Tibial nerve (tissue), 4 donors: ENCODE results near the gene CDH13. TPM values are rescaled to one million over a fixed set of nuclear protein-coding genes. Genes with fewer than 3 reads are reported as not detected.

Source experiments
- DNase-seq, 2 donors: peaks; one replicate each; pipeline ENCODE4 v3.0.0-alpha.2; 2019; ENCODE audit warnings: low spot score in 2 of 2
- H3K27ac ChIP-seq, 4 donors: fragments of 200-600 bp; sonication (generic) in 3 of 4; one replicate each; pipeline ENCODE4 v1.5.1; 2017 to 2019; ENCODE audit warnings: mild to moderate bottlenecking in 1 of 4
- H3K27me3 ChIP-seq, 2 donors: fragments of 200-600 bp; sonication (generic) in 1 of 2; one replicate each; pipeline versions ENCODE4 v1.5.1 to v1.6.0; 2017 to 2019
- H3K36me3 ChIP-seq, 3 donors: fragments of 200-600 bp; sonication (generic); one replicate each; pipeline ENCODE4 v1.5.1; 2018 to 2019
- H3K4me1 ChIP-seq, 4 donors: fragments of 200-600 bp; sonication (generic) in 3 of 4; one replicate each; pipeline ENCODE4 v1.5.1; 2017 to 2019
- H3K4me3 ChIP-seq, 4 donors: fragments of 200-600 bp; sonication (generic) in 3 of 4; one replicate each; pipeline ENCODE4 v1.5.1; 2017 to 2019; ENCODE audit warnings: mild to moderate bottlenecking in 1 of 4, moderate library complexity in 1 of 4
- H3K9me3 ChIP-seq, 4 donors: fragments of 200-600 bp; sonication (generic) in 3 of 4; one replicate each; pipeline ENCODE4 v1.5.1; 2017 to 2019
- EP300 ChIP-seq, 2 donors: sonication (generic); formaldehyde crosslinking; IDR thresholded peaks; one replicate each; pipeline ENCODE4 v1.6.1; 2017; ENCODE audit warnings: antibody characterized with exemption in 2 of 2, mild to moderate bottlenecking in 1 of 2
- POLR2A ChIP-seq, 2 donors: fragments of 450-650 bp; IDR thresholded peaks; one replicate each; pipeline ENCODE4 v1.6.1; 2017; ENCODE audit warnings: antibody characterized with exemption in 2 of 2, mild to moderate bottlenecking in 2 of 2, moderate library complexity in 2 of 2
- WGBS, 2 donors: methylation state at CpG; one replicate each; pipeline ENCODE4 v1.1.5; 2018; 5-methylcytosine and 5-hydroxymethylcytosine counted together
- total RNA-seq, 4 donors: library from RNA; depleted of rRNA; stranded (reverse); fragments of >200 nt; gene quantifications; one replicate each; pipeline ENCODE4 v1.1.0, GENCODE V29; 2016
- TF ChIP-seq, protein P1 (sequence below), 5 experiments: fragments of 200-600 bp in 3 of 5; fragments of 450-650 bp in 2 of 5; sonication (generic) in 3 of 5; IDR thresholded peaks; one replicate each; pipeline ENCODE4 v1.5.1; 2016 to 2019; ENCODE audit warnings: antibody characterized with exemption in 5 of 5, mild to moderate bottlenecking in 3 of 5, moderate library complexity in 2 of 5

CDH13 gene
- total RNA-seq, 4 donors from 2014 or later: 4.1 to 14.4 (median 5.8) TPM

DNA sequence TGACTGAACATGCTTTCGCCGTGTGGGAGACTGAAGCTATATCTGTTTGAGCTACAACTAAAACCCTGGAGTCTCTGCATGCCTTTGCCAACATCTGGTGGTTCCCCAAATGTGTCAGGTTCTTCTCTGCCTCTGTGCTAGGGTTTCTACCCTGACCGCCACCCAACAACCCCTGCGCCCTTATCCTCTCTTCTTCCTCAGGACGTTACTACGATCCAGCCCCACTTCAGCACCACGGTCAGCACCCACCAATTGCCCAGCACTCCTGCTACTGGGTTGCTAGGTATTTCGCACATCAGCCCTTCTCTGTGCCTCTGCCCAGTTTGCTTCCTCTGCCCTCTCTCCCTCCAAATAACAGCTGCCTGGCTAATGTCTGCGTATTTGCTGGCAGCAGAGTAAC is 1074.7 kb downstream of the CDH13 start:
- WGBS, 2 donors: 35 to 37% methylated on average over 9 of the region's 9 CpGs
- TF ChIP-seq POLR2A (IDR thresholded peaks at IDR 0.05): no peak
- TF ChIP-seq EP300 (IDR thresholded peaks at IDR 0.05): no peak
- TF ChIP-seq, protein P1, sequence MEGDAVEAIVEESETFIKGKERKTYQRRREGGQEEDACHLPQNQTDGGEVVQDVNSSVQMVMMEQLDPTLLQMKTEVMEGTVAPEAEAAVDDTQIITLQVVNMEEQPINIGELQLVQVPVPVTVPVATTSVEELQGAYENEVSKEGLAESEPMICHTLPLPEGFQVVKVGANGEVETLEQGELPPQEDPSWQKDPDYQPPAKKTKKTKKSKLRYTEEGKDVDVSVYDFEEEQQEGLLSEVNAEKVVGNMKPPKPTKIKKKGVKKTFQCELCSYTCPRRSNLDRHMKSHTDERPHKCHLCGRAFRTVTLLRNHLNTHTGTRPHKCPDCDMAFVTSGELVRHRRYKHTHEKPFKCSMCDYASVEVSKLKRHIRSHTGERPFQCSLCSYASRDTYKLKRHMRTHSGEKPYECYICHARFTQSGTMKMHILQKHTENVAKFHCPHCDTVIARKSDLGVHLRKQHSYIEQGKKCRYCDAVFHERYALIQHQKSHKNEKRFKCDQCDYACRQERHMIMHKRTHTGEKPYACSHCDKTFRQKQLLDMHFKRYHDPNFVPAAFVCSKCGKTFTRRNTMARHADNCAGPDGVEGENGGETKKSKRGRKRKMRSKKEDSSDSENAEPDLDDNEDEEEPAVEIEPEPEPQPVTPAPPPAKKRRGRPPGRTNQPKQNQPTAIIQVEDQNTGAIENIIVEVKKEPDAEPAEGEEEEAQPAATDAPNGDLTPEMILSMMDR (IDR thresholded peaks at IDR 0.05): no peak
- H3K36me3 ChIP-seq: no peaks in the 10 kb centered on the region
- H3K27ac ChIP-seq: no peak overlapping the region
- H3K27me3 ChIP-seq: no peaks in the 10 kb centered on the region
- no peaks in the 10 kb centered on the region for H3K4me1 ChIP-seq
- H3K4me3 ChIP-seq: no peak overlapping the region
- H3K9me3 ChIP-seq: peaks cover 0 to 7% (median 0%) of the 10 kb centered on the region in 4 donors
- DNase-seq: no peak

DNA sequence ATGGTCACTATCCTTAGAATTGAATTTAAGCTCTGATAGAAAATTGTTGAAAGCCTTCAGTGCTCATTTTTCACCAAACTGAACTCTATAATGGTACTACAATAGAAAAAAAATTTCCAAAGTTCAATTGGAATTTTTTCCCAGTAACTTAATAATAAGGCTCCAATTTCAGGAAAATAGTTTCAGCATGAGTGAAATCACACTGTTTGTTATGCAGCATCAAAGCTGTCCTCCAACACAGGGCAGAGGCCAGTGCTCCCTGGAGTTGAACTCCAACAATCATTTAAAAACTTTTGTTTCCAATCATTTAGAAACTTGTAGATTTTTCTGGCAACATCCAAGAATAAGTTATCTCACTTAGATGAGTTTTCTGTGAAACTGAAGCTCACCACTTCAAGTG is 1077.9 kb downstream of the CDH13 start:
- Histone ChIP-seq H3K27me3 (no peaks in the 10 kb centered on the region), H3K36me3 (no peaks in the 10 kb centered on the region), H3K27ac (no peak overlapping the region), H3K9me3 (peaks cover 0 to 7% (median 0%) of the 10 kb centered on the region in 4 donors), H3K4me3 (no peak overlapping the region), H3K4me1 (no peaks in the 10 kb centered on the region)
- no peak for TF ChIP-seq POLR2A (IDR thresholded peaks at IDR 0.05)
- no peak for TF ChIP-seq EP300 (IDR thresholded peaks at IDR 0.05)
- TF ChIP-seq, protein P1 (IDR thresholded peaks at IDR 0.05): no peak
- DNase-seq: no peak

GRCh38 chr16:83705856-83706255 is 1079.1 kb downstream of the CDH13 start:
- WGBS, 2 donors: 76 to 83% methylated on average over 4 of the region's 4 CpGs
- Histone ChIP-seq H3K4me3 (no peak overlapping the region), H3K27ac (no peak overlapping the region), H3K36me3 (no peaks in the 10 kb centered on the region), H3K27me3 (no peaks in the 10 kb centered on the region), H3K9me3 (peaks cover 0 to 7% (median 0%) of the 10 kb centered on the region in 4 donors), H3K4me1 (no peaks in the 10 kb centered on the region)
- TF ChIP-seq, protein P1 (IDR thresholded peaks at IDR 0.05): no peak
- no peak for TF ChIP-seq EP300 (IDR thresholded peaks at IDR 0.05)
- TF ChIP-seq POLR2A (IDR thresholded peaks at IDR 0.05): no peak
- no peak for DNase-seq

DNA sequence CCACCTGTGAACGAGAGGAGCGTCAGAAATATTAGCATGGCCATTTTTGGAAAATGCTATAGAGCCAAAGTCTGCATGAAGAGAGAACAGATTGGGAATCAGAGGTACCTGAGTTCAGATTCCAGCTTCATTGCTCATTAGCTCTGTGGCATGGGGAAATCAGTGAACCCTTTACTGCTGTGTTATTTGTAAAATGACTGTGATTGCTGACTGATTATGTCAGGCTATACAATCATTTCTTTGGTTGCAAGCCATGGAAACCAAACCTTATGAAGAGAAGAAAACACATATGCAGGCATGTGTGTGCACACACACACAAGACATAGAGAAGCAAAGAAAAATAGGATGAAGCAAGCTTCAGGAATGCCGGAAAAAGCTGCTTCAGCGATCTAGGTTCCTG is 1079.6 kb downstream of the CDH13 start:
- no peak overlapping the region for H3K27ac ChIP-seq
- no peaks in the 10 kb centered on the region for H3K36me3 ChIP-seq
- no peak overlapping the region for H3K4me3 ChIP-seq
- H3K4me1 ChIP-seq: no peaks in the 10 kb centered on the region
- no peak for DNase-seq
- H3K9me3 ChIP-seq: peaks cover 0 to 7% (median 0%) of the 10 kb centered on the region in 4 donors
- H3K27me3 ChIP-seq: no peaks in the 10 kb centered on the region
- 81 to 83% methylated on average over 4 of the region's 4 CpGs for WGBS, 2 donors
- no peak for TF ChIP-seq POLR2A (IDR thresholded peaks at IDR 0.05)
- TF ChIP-seq, protein P1 (IDR thresholded peaks at IDR 0.05): no peak
- no peak for TF ChIP-seq EP300 (IDR thresholded peaks at IDR 0.05)

GRCh38 chr16:83711069-83711468 is 1084.3 kb downstream of the CDH13 start:
- Histone ChIP-seq H3K27me3 (no peaks in the 10 kb centered on the region), H3K27ac (no peak overlapping the region), H3K36me3 (no peaks in the 10 kb centered on the region), H3K4me1 (no peaks in the 10 kb centered on the region), H3K9me3 (peaks cover 0 to 7% (median 0%) of the 10 kb centered on the region in 4 donors), H3K4me3 (no peak overlapping the region)
- 55 to 70% methylated on average over 3 of the region's 3 CpGs for WGBS, 2 donors
- TF ChIP-seq, protein P1 (IDR thresholded peaks at IDR 0.05): no peak
- no peak for TF ChIP-seq EP300 (IDR thresholded peaks at IDR 0.05)
- TF ChIP-seq POLR2A (IDR thresholded peaks at IDR 0.05): no peak
- no peak for DNase-seq
